Measurements from ENCODE around the gene SGO2.

The SGO2 gene

DNA sequence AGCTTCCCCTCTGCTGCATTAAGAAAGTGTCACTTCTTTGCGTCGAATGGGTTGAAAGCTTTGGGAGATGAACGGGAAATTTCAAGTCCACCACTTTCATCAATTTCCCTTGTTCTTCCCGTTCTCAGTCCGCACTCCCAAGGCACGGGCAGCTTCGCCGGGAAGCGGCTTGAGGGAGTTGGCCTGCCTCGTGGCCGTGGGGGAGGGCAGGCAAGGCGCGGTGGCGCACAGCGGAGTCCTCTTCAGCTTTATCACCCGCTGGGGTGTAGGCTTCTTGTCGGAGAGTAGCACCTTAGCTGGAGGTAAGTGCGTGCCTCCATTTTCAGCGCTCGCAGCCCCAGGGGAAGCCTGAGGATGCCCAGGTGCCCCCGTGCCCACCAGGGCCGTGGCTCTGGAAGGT is 36.0 kb upstream of the SGO2 start:
- 0 out of 22 replicates have a peak, but pooled peaks cover 0 to 5% (median 0%) of the 10 kb centered on the region in 11 experiments for H3K9me3 ChIP-seq (replicated peaks in 1 of 11)

DNA sequence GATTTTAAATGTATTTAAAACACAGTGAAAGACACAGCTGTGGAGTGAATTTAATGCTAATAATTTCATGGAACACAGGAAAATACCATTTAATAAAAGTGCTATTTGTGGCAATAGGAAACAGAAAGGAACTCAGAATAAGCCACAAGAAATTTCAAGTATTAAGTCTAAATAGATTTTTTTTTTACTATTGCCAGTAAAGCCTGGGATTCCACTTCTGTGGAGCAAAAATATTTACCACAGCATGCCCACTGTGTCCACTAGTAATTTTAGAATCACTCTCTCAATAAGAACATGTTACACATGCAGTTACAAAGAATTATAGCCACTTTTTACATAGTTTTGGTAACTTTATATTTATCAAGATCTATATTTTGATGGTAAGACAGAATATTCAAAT is 33.4 kb upstream of the SGO2 start:
- TF ChIP-seq Cebpa-rat (IDR thresholded peaks at IDR 0.05): no peak
- peaks cover 60 to 89% (median 72%) of the 10 kb centered on the region in 11 experiments for H3K36me3 ChIP-seq
- 0 out of 22 replicates have a peak, but pooled peaks cover 0 to 5% (median 0%) of the 10 kb centered on the region in 11 experiments for H3K9me3 ChIP-seq (replicated peaks in 1 of 11)

More for the DNA sequence above, 36.0 kb upstream of the SGO2 start:
- no peak overlapping the region for H3K27ac ChIP-seq
- no peak overlapping the region for H3K9ac ChIP-seq
- no peak overlapping the region for H3K4me2 ChIP-seq
- no peak overlapping the region for H3K4me3 ChIP-seq
- H3K27me3 ChIP-seq: no peaks in the 10 kb centered on the region
- peaks cover 42 to 62% (median 54%) of the 10 kb centered on the region in 11 experiments for H3K36me3 ChIP-seq
- H4K20me1 ChIP-seq: no peaks in the 10 kb centered on the region
- no peak for TF ChIP-seq Cebpa-rat (IDR thresholded peaks at IDR 0.05)
- H3K4me1 ChIP-seq: peaks cover 0 to 11% (median 0%) of the 10 kb centered on the region in 10 experiments; a peak in 2 of 20 replicates

DNA sequence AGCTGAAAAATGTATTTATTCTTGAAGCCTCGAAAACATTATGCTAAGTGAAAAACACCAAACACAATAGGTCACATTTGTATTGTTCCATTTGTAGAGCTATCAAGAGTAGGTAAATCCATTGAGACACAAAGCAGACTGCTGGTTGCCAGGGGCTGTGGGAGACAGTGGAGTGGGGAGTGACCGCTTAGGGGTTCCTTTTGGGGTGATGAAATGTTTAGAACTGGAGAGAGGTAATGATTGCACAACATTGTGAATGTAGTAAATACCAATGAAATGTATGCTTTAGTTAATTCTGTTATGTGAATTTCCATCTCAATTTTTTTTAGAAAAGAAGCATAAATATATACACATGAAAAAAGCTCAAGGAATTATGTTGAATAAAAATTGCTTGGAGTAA is 32.0 kb upstream of the SGO2 start:
- 0 out of 22 replicates have a peak, but pooled peaks cover 0 to 5% (median 0%) of the 10 kb centered on the region in 11 experiments for H3K9me3 ChIP-seq (replicated peaks in 1 of 11)
- no peak overlapping the region for H3K9ac ChIP-seq
- H3K36me3 ChIP-seq: peaks cover 69 to 98% (median 80%) of the 10 kb centered on the region in 11 experiments
- no peak overlapping the region for H3K27ac ChIP-seq
- H3K4me3 ChIP-seq: no peak overlapping the region
- H3K4me2 ChIP-seq: no peak overlapping the region
- no peaks in the 10 kb centered on the region for H3K27me3 ChIP-seq
- peak in 3 of 11 experiments; percentile 13 to 55 (median 23); a peak in 2 of 22 replicates for TF ChIP-seq Cebpa-rat (IDR thresholded peaks at IDR 0.05)
- H3K4me1 ChIP-seq: no peaks in the 10 kb centered on the region
- no peaks in the 10 kb centered on the region; a peak in 1 of 22 replicates for H4K20me1 ChIP-seq

More for the DNA sequence above, 33.4 kb upstream of the SGO2 start:
- H3K4me2 ChIP-seq: no peak overlapping the region
- H3K9ac ChIP-seq: no peak overlapping the region
- no peaks in the 10 kb centered on the region for H3K27me3 ChIP-seq
- no peaks in the 10 kb centered on the region for H4K20me1 ChIP-seq
- H3K4me1 ChIP-seq: no peaks in the 10 kb centered on the region
- H3K4me3 ChIP-seq: no peak overlapping the region
- H3K27ac ChIP-seq: no peak overlapping the region

DNA sequence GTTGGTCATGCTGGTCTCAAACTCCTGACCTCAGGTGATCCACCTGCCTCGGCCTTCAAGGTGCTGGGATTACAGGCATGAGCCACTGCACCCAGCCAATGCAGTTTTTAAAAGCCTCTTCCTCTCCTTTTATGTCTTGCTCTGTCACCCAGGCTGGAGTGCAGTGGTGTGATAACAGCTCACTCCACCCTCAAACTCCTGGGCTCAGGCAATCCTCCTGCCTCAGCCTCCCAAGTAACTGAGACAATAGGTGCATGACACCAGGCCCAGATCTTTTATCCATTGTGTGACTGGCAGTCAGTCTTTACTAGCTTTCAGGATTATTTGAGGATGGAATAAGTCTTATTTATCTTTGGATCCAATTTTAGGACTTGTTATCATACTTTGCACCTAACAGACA is 29.3 kb upstream of the SGO2 start:
- peaks cover 45 to 76% (median 58%) of the 10 kb centered on the region in 11 experiments for H3K36me3 ChIP-seq

DNA sequence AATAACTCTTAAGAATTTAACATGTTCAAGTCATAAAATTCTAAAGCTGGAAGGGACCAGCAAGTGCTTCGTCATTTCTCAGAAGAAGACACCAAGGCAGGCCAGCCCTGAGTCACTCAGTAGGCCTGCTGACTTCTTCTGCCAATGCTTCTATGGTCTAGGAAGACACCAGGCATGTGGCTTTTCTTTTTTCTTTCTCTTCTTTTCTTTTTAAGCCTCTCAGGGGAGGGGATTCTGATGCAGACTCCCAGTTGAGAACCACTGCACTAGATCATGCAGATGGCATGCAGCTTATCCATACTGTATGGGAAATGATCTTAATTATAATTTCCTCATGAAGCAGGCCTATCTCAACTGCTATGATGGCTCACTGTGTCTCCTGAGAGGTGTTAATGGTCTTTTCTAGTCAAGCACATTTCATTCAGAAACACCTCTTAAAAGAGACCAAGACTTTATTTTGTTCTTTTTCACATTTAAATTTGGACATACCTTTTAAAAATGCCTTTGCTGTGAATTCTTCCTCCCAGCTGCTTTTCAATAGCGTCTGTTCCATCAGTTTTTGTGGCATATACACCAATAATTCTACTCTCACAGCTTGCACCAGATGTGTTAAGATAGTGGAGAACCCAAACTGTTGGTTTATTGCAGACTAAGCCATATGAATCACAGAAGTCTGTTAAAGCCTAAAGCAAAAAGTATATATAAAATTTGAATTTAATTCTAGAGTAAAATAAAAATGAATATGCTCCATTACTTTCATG is 27.4 kb upstream of the SGO2 start:
- peaks cover 42 to 71% (median 54%) of the 10 kb centered on the region in 11 experiments for H3K36me3 ChIP-seq
- H3K4me3 ChIP-seq: no peak overlapping the region
- no peak overlapping the region for H3K4me2 ChIP-seq
- no peaks in the 10 kb centered on the region for H3K27me3 ChIP-seq
- H3K27ac ChIP-seq: no peak overlapping the region
- H3K4me1 ChIP-seq: no peaks in the 10 kb centered on the region
- TF ChIP-seq Cebpa-rat (IDR thresholded peaks at IDR 0.05): no peak
- H4K20me1 ChIP-seq: no peaks in the 10 kb centered on the region; a peak in 1 of 22 replicates
- peaks cover 0 to 10% (median 5%) of the 10 kb centered on the region in 11 experiments; a peak in 8 of 22 replicates for H3K9me3 ChIP-seq (replicated peaks in 1 of 11)
- H3K9ac ChIP-seq: no peak overlapping the region

More for the DNA sequence above, 29.3 kb upstream of the SGO2 start:
- H4K20me1 ChIP-seq: no peaks in the 10 kb centered on the region; a peak in 1 of 22 replicates
- 0 out of 22 replicates have a peak, but pooled peaks cover 0 to 1% (median 0%) of the 10 kb centered on the region in 11 experiments for H3K9me3 ChIP-seq (replicated peaks in 1 of 11)
- H3K27me3 ChIP-seq: no peaks in the 10 kb centered on the region
- no peak overlapping the region for H3K9ac ChIP-seq
- no peak overlapping the region for H3K4me3 ChIP-seq
- no peak overlapping the region for H3K4me2 ChIP-seq
- H3K27ac ChIP-seq: no peak overlapping the region
- no peak for TF ChIP-seq Cebpa-rat (IDR thresholded peaks at IDR 0.05)
- no peaks in the 10 kb centered on the region for H3K4me1 ChIP-seq

DNA sequence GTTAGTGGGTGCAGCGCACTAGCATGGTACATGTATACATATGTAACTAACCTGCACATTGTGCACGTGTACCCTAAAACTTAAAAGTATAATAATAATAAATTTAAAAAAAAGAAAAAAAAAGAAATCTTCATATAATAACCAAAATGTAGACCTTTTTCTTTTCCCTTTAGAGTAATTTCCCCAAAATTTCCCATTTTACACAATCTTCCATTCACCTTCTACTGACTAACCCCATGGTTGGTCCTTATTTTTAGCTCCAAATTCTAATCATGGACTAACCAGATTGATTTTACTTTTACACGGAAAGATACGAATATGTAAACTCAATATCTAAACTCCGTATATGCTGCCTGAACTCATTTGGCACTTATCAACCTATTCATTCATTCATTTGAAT is 23.8 kb upstream of the SGO2 start:
- no peak overlapping the region for H3K4me2 ChIP-seq
- no peaks in the 10 kb centered on the region for H3K27me3 ChIP-seq
- H3K4me3 ChIP-seq: no peak overlapping the region
- no peaks in the 10 kb centered on the region for H3K4me1 ChIP-seq
- no peaks in the 10 kb centered on the region; a peak in 1 of 22 replicates for H4K20me1 ChIP-seq
- TF ChIP-seq Cebpa-rat (IDR thresholded peaks at IDR 0.05): no peak
- H3K9me3 ChIP-seq (replicated peaks in 1 of 11): peaks cover 0 to 10% (median 5%) of the 10 kb centered on the region in 11 experiments; a peak in 8 of 22 replicates
- no peak overlapping the region for H3K27ac ChIP-seq
- peaks cover 39 to 69% (median 60%) of the 10 kb centered on the region in 11 experiments for H3K36me3 ChIP-seq
- no peak overlapping the region for H3K9ac ChIP-seq

DNA sequence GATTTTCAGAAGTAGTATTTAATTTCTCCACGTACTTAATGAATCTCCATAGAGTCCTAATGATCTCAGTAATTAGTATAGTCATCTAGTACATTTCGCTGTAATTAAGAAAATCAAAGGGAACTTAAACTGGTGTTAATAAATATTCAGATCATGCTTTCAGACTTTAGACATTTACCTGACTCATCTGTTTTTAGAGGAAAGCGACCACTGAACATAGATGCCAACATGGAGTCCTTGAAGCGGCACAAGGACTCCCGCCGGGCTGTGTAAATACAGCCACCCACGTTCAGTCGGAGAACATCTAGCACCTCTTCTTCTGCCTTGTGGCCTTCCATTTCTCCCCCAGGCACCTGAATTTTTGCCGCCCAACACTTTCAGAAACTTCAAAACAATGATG is 19.3 kb upstream of the SGO2 start:
- TF ChIP-seq Cebpa-rat (IDR thresholded peaks at IDR 0.05): no peak
- Histone ChIP-seq H3K4me2 (no peak overlapping the region), H3K27me3 (no peaks in the 10 kb centered on the region), H3K4me3 (no peak overlapping the region), H3K36me3 (peaks cover 27 to 49% (median 42%) of the 10 kb centered on the region in 11 experiments), H4K20me1 (no peaks in the 10 kb centered on the region; a peak in 1 of 22 replicates), H3K9ac (no peak overlapping the region), H3K4me1 (peaks cover 8 to 18% (median 13%) of the 10 kb centered on the region in 10 experiments; a peak in 19 of 20 replicates), H3K27ac (no peak overlapping the region), H3K9me3 (replicated peaks in 1 of 11) (peaks cover 0 to 10% (median 5%) of the 10 kb centered on the region in 11 experiments; a peak in 8 of 22 replicates)

DNA sequence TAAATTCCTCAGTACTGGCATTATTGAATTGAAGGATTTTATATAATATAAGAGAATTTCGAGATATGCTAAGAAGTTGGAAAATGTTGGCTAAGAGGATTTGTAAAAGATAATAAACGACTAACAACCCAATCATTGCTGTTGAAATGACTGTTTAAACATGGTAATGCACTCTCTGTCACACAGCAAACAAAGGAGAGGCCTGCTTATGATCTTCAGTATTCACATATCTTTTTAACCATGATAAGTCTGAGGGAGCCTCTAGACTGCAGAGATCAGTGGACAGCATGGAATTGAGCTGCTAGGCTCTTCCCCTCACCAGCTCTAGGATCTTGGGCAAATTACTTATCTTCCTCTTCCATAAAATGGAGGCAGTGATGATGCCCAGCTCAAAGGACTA is 18.8 kb upstream of the SGO2 start:
- Histone ChIP-seq H3K27ac (no peak overlapping the region), H3K4me1 (peaks cover 8 to 18% (median 13%) of the 10 kb centered on the region in 10 experiments; a peak in 19 of 20 replicates), H3K36me3 (peaks cover 26 to 48% (median 42%) of the 10 kb centered on the region in 11 experiments), H3K4me3 (no peak overlapping the region), H3K27me3 (no peaks in the 10 kb centered on the region), H3K9ac (no peak overlapping the region), H3K9me3 (replicated peaks in 1 of 11) (peaks cover 0 to 9% (median 5%) of the 10 kb centered on the region in 11 experiments; a peak in 8 of 22 replicates), H3K4me2 (no peak overlapping the region), H4K20me1 (no peaks in the 10 kb centered on the region; a peak in 1 of 22 replicates)
- TF ChIP-seq Cebpa-rat (IDR thresholded peaks at IDR 0.05): no peak

DNA sequence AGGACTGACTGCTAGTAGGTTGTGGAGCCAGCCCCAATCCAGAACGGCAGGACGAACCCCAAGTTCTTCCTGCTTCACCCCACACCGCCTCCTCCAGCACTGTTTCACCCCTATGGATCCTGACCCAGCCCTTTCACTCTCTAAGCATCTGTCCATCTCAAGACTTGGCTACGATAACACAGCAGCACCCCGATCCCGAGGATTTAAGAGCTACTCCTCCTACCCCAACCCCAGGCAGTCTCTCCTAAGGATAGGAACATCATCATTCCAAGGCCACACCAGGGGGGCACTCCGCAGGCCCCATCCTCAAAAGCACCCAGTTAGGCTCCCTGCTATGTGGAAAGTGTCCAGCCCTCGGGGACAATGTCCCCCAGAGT is 16.8 kb upstream of the SGO2 start:
- Histone ChIP-seq H3K4me3 (peak overlapping the region; percentile 76 to 91 (median 84)), H3K4me1 (peaks cover 8 to 18% (median 13%) of the 10 kb centered on the region in 10 experiments; a peak in 19 of 20 replicates), H3K4me2 (peak overlapping the region; percentile 85 to 98 (median 95)), H3K9ac (peak overlapping the region; percentile 88 to 97 (median 94)), H3K27me3 (no peaks in the 10 kb centered on the region), H3K27ac (peak overlapping the region; percentile 83 to 94 (median 89)), H3K9me3 (replicated peaks in 1 of 11) (no peaks in the 10 kb centered on the region), H3K36me3 (peaks cover 12 to 30% (median 21%) of the 10 kb centered on the region in 11 experiments; a peak in 20 of 22 replicates), H4K20me1 (no peaks in the 10 kb centered on the region; a peak in 1 of 22 replicates)
- no peak for TF ChIP-seq Cebpa-rat (IDR thresholded peaks at IDR 0.05)
